Pancreas (tissue), 10 donors: ENCODE data around the gene ESPNL. TPM values are rescaled to one million over a fixed set of nuclear protein-coding genes. Genes with fewer than 3 reads are reported as not detected.
"Not testable (repeated sequence)": the region's sequence is repeated elsewhere in the genome, so short reads cannot be mapped to it uniquely, and the experiment has no call there.

Experiments used
- ATAC-seq, 4 donors: fragments of 200-7000 bp; cut with Tn5 transposase; one replicate each; pipeline versions ENCODE4 v1.8.0 to v1.9.1; 2020; ENCODE audit warnings: mild to moderate bottlenecking in 4 of 4, moderate library complexity in 4 of 4
- DNase-seq, 6 donors: peaks; one replicate each; pipeline ENCODE4 v3.0.0-alpha.2; 2020
- FAIRE-seq: peaks from 2 replicates; lab custom pipeline; 2012; peaks lifted over from hg19 to GRCh38; lab: Jason Lieb, UNC
- H3K27ac ChIP-seq, 4 donors: fragments of 200-600 bp; sonication (generic); 1 replicate in 3 of 4; 2 replicates in 1 of 4; pipeline versions ENCODE4 v1.5.0 to v1.8.0; 2020
- H3K27me3 ChIP-seq, 4 donors: fragments of 200-600 bp; one replicate each; pipeline ENCODE4 v1.8.0; 2021
- H3K36me3 ChIP-seq, 3 donors: fragments of 200-600 bp; sonication (generic) in 1 of 3; one replicate each; pipeline versions ENCODE4 v1.5.0 to v1.8.0; 2020 to 2021
- H3K4me1 ChIP-seq, 3 donors: fragments of 200-600 bp; one replicate each; pipeline ENCODE4 v1.8.0; 2021
- H3K4me3 ChIP-seq, 4 donors: fragments of 200-600 bp; sonication (generic) in 2 of 4; one replicate each; pipeline versions ENCODE4 v1.5.0 to v1.8.0; 2020 to 2021
- H3K9me3 ChIP-seq, 4 donors: fragments of 200-600 bp; one replicate each; pipeline ENCODE4 v1.8.0; 2021
- CTCF ChIP-seq, 4 donors: fragments of 200-600 bp; sonication (generic) in 3 of 4; IDR thresholded peaks; one replicate each; pipeline versions ENCODE4 v1.5.0 to v1.8.0; 2021; ENCODE audit warnings: antibody characterized with exemption in 4 of 4
- WGBS, 2 donors: extraction: QIAGEN DNeasy Blood & Tissue Kit; methylation state at CpG; one replicate each; pipeline ENCODE4 v1.1.7; 2013; 5-methylcytosine and 5-hydroxymethylcytosine counted together
- intact Hi-C, 3 donors: fragments of 100-400 bp; cut with DNase I; formaldehyde crosslinking; loops; one replicate each; pipeline versions ENCODE4 v1.11.1 to v1.14.2; 2022
- polyA plus RNA-seq, 2 donors: library from polyadenylated mRNA; stranded (reverse); fragments of 200-250 nt; gene quantifications; one replicate each; pipeline ENCODE4 v1.2.3, GENCODE V29; 2013
- total RNA-seq, 6 donors: library from RNA; stranded (reverse); fragmentation: NEBNext Ultra II Directional in 4 of 6; extraction: Animal tissue kit (Norgen Biotek cat#: 25700) in 4 of 6; gene quantifications; one replicate each; pipeline versions ENCODE4 v1.2.1 to v1.2.4, GENCODE V29; 2021 to 2023
- donor health status: healthy with polysubstance abuse.
- donor health status: DM: no; HTN: no; CAD: no; lungs with moderate emphysema.
- donor health status: DM: no; HTN: no; CAD: no.
- donor health status: control.
- donor health status: control.
- donor health status: Bipolar disorder and iron deficiency.
- donor health status: DM: yes; HTN: yes; CAD: no.
- donor health status: DM: no; HTN: no; CAD: no.
- donor health status: DM: no; HTN: no; CAD: no.
- donor health status: DM: yes; HTN: yes; CAD: no.

Gene ESPNL
- total and polyA plus RNA-seq, 8 donors, result 0.05 to 0.72 (median 0.25) TPM; not detected in 1

- no peak for TF ChIP-seq CTCF (IDR thresholded peaks at IDR 0.05)
- 69 to 75% methylated on average over 19 of the region's 19 CpGs for WGBS, 2 donors
- Histone ChIP-seq H3K27me3 (no peaks in the 10 kb centered on the region), H3K4me3 (no peak overlapping the region), H3K4me1 (no peaks in the 10 kb centered on the region), H3K9me3 (no peaks in the 10 kb centered on the region), H3K27ac (no peak overlapping the region), H3K36me3 (no peaks in the 10 kb centered on the region)
- no peak for FAIRE-seq
- DNase-seq, result peak in 3 of 6 donors; percentile 2 to 39 (median 13)
- intact Hi-C loops, result no loop called here
- ATAC-seq, result peak in 1 of 4 donors; percentile 29
These were observed 8.5 kb downstream of the ESPNL start for GRCh38 chr2:238108423-238109183.

- H3K27me3 ChIP-seq, result no peaks in the 10 kb centered on the region
- H3K4me3 ChIP-seq, result no peak overlapping the region
- DNase-seq (peak in 2 of 6 donors; percentile 13 to 37), ATAC-seq (no peak), FAIRE-seq (no peak)
- H3K9me3 ChIP-seq, result no peaks in the 10 kb centered on the region
- H3K4me1 ChIP-seq, result peaks cover 0 to 7% (median 6%) of the 10 kb centered on the region in 3 donors
- no peak overlapping the region for H3K27ac ChIP-seq
- WGBS, 2 donors, result 96 to 97% methylated on average over 13 of the region's 13 CpGs
- H3K36me3 ChIP-seq, result no peaks in the 10 kb centered on the region
- TF ChIP-seq CTCF (IDR thresholded peaks at IDR 0.05), result no peak
- intact Hi-C loops, result no loop called here
These were observed 13.5 kb downstream of the ESPNL start for GRCh38 chr2:238113611-238114010.

- ATAC-seq (no peak), DNase-seq (peak in 3 of 6 donors; percentile 15 to 55 (median 54)), FAIRE-seq (no peak)
- H3K4me1 ChIP-seq, result peaks cover 0 to 7% (median 6%) of the 10 kb centered on the region in 3 donors
- H3K9me3 ChIP-seq, result no peaks in the 10 kb centered on the region
- no peaks in the 10 kb centered on the region for H3K36me3 ChIP-seq
- no peak for TF ChIP-seq CTCF (IDR thresholded peaks at IDR 0.05)
- H3K27ac ChIP-seq, result no peak overlapping the region
- WGBS, 2 donors, result 86 to 87% methylated on average over 16 of the region's 16 CpGs
- no peaks in the 10 kb centered on the region for H3K27me3 ChIP-seq
- intact Hi-C loops, result no loop called here
- no peak overlapping the region for H3K4me3 ChIP-seq
These were observed 14.2 kb downstream of the ESPNL start for GRCh38 chr2:238114331-238114841.

DNA sequence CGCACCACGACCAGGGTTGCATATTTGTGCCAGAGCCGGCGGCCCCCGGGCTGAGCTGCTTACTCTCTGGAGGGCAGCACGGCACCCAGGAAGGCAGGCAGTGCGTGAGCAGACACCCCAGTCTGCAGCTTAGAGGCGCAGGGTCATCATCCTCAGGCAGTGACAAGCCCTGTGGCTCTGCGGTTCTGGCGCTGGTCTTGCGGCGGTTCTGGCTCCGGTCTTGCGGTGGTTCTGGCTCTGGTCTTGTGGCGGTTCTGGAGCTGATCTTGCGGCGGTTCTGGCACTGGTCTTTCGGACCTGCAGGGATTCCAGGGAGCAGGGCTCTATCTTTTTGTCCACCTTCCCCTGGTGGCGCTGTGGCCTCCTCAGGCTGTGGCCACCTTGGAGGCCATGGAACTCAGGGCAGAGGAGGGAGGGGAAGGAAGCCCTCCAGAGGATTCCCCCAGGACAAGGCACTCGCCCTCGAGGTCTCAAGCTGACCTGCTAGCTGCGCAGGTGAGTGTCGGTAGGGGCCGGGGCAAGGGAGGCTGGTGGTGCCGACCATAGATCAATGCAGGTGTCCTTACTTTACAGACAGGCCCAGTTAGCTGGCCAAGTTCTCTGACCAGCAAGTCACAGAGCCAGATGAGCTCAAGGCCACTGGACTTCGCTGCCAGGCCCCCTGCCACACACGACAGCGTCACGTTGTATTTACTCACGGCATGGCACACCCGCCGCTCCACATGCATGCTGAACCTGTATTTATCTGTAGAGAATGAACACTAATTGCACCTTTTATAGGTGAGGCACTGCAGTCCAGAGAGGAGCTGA is 14.9 kb downstream of the ESPNL start:
- H3K27ac ChIP-seq, result peak overlapping the region in 1 of 4 donors; percentile 17
- no peaks in the 10 kb centered on the region for H3K36me3 ChIP-seq
- intact Hi-C loops, result no loop called here
- ATAC-seq, result peak; percentile 82 to 94 (median 88)
- H3K4me1 ChIP-seq, result peaks cover 0 to 7% (median 6%) of the 10 kb centered on the region in 3 donors
- no peaks in the 10 kb centered on the region for H3K27me3 ChIP-seq
- no peaks in the 10 kb centered on the region for H3K9me3 ChIP-seq
- DNase-seq, result peak; percentile 65 to 84 (median 75)
- no peak for FAIRE-seq
- no peak overlapping the region for H3K4me3 ChIP-seq
- TF ChIP-seq CTCF (IDR thresholded peaks at IDR 0.05), result no peak
- WGBS, 2 donors, result 69 to 73% methylated on average over 32 of the region's 32 CpGs

- H3K27ac ChIP-seq, ATAC-seq, H3K27me3 ChIP-seq, H3K4me3 ChIP-seq, FAIRE-seq, H3K36me3 ChIP-seq, H3K4me1 ChIP-seq, intact Hi-C loops, H3K9me3 ChIP-seq: not testable (repeated sequence)
- WGBS, 2 donors, result 96 to 97% methylated on average over 12 of the region's 12 CpGs
- peak in 2 of 6 donors; percentile 9 to 31 for DNase-seq
These were observed 15.6 kb downstream of the ESPNL start for GRCh38 chr2:238115709-238116108.
